Activated T-helper 1 cell treated with anti-CD3 and anti-CD28 coated beads, Interleukin-12 subunit alpha, Interleukin-12 subunit beta, Interleukin-2, Interleukin-4 antibody, amounts not matched to agents 30 ng/mL and 10 ng/mL and 1 ng/mL, durations not matched to agents 14 hours and 24 hours and 36 hours (primary cell): Measurements from ENCODE around the gene ROR1. TPM values are rescaled to one million over a fixed set of nuclear protein-coding genes. Genes with fewer than 3 reads are reported as not detected.

Experiments used
- DNase-seq: peaks from one replicate; pipeline ENCODE4 v3.0.0; 2021; ENCODE audit warnings: low spot score
- H3K27ac Mint-ChIP-seq: one replicate; pipeline ENCODE4 v1.8.0; 2021; ENCODE audit warnings: mild to moderate bottlenecking, mixed read lengths
- H3K27me3 Mint-ChIP-seq: one replicate; pipeline ENCODE4 v1.8.0; 2022; ENCODE audit warnings: mild to moderate bottlenecking, moderate library complexity, mixed read lengths; ENCODE audit not compliant: insufficient read depth
- H3K36me3 Mint-ChIP-seq: one replicate; pipeline ENCODE4 v1.8.0; 2021; ENCODE audit warnings: low read depth, mixed read lengths
- H3K4me1 Mint-ChIP-seq: one replicate; pipeline ENCODE4 v1.8.0; 2021; ENCODE audit warnings: low read depth, mixed read lengths
- H3K4me3 Mint-ChIP-seq: one replicate; pipeline ENCODE4 v1.8.0; 2021; ENCODE audit warnings: mild to moderate bottlenecking, moderate library complexity, mixed read lengths
- H3K9me3 Mint-ChIP-seq: one replicate; pipeline ENCODE4 v1.8.0; 2021; ENCODE audit warnings: mixed read lengths
- intact Hi-C: fragments of 100-400 bp; cut with micrococcal nuclease; formaldehyde crosslinking; loops from one replicate; pipeline ENCODE4 v1.15.1; 2024
- total RNA-seq: library from RNA; stranded (reverse); gene quantifications from 2 replicates; pipeline ENCODE4 v1.2.3, GENCODE V29; 2022

ROR1 gene
- total RNA-seq, 1 donor from 2014 or later = not detected

- peak; percentile 40 for DNase-seq
- intact Hi-C loops = loop anchor here (1.0 kb wide), 3 partner anchors 109 to 521 kb away; no protein-coding TSS in a partner anchor
- Mint-ChIP-seq H3K27me3 (peaks cover 2% of the 10 kb centered on the region), H3K9me3 (no peaks in the 10 kb centered on the region), H3K27ac (no peak overlapping the region), H3K4me1 (no peaks in the 10 kb centered on the region), H3K4me3 (no peak overlapping the region), H3K36me3 (no peaks in the 10 kb centered on the region)
Measured at GRCh38 chr1:64136752-64137411, 363.1 kb downstream of the ROR1 start.

- Mint-ChIP-seq H3K27ac (no peak overlapping the region), H3K9me3 (no peaks in the 10 kb centered on the region), H3K4me3 (no peak overlapping the region), H3K27me3 (peaks cover 2% of the 10 kb centered on the region), H3K4me1 (no peaks in the 10 kb centered on the region), H3K36me3 (no peaks in the 10 kb centered on the region)
- DNase-seq = no peak
- intact Hi-C loops = loop anchor here (1.0 kb wide), 3 partner anchors 109 to 521 kb away; no protein-coding TSS in a partner anchor
Measured at GRCh38 chr1:64137412-64137803, 363.6 kb downstream of the ROR1 start.

GRCh38 chr1:64139877-64140276 is 366.1 kb downstream of the ROR1 start:
- Mint-ChIP-seq H3K9me3 (no peaks in the 10 kb centered on the region), H3K27me3 (peaks cover 7% of the 10 kb centered on the region), H3K36me3 (no peaks in the 10 kb centered on the region), H3K27ac (no peak overlapping the region), H3K4me3 (no peak overlapping the region), H3K4me1 (no peaks in the 10 kb centered on the region)
- intact Hi-C loops = no loop called here
- DNase-seq = no peak

- intact Hi-C loops = no loop called here
- Mint-ChIP-seq H3K9me3 (no peaks in the 10 kb centered on the region), H3K27me3 (peaks cover 7% of the 10 kb centered on the region), H3K4me3 (no peak overlapping the region), H3K27ac (no peak overlapping the region), H3K4me1 (no peaks in the 10 kb centered on the region), H3K36me3 (no peaks in the 10 kb centered on the region)
- no peak for DNase-seq
Measured at GRCh38 chr1:64140596-64140995, 366.8 kb downstream of the ROR1 start.

- Mint-ChIP-seq H3K4me3 (no peak overlapping the region), H3K27ac (no peak overlapping the region), H3K4me1 (no peaks in the 10 kb centered on the region), H3K36me3 (no peaks in the 10 kb centered on the region), H3K27me3 (peaks cover 12% of the 10 kb centered on the region), H3K9me3 (no peaks in the 10 kb centered on the region)
- intact Hi-C loops = no loop called here
- no peak for DNase-seq
Measured at GRCh38 chr1:64147045-64147724, 373.4 kb downstream of the ROR1 start.

- H3K4me1 Mint-ChIP-seq = no peaks in the 10 kb centered on the region
- no peak for DNase-seq
- intact Hi-C loops = no loop called here
- no peak overlapping the region for H3K4me3 Mint-ChIP-seq
- H3K27ac Mint-ChIP-seq = no peak overlapping the region
- no peaks in the 10 kb centered on the region for H3K9me3 Mint-ChIP-seq
- H3K27me3 Mint-ChIP-seq = peaks cover 12% of the 10 kb centered on the region
- H3K36me3 Mint-ChIP-seq = no peaks in the 10 kb centered on the region
Measured at GRCh38 chr1:64147759-64148158, 373.9 kb downstream of the ROR1 start.

GRCh38 chr1:64150266-64150665 is 376.4 kb downstream of the ROR1 start:
- Mint-ChIP-seq H3K9me3 (no peaks in the 10 kb centered on the region), H3K27ac (no peak overlapping the region), H3K36me3 (no peaks in the 10 kb centered on the region), H3K4me1 (no peaks in the 10 kb centered on the region), H3K27me3 (peaks cover 7% of the 10 kb centered on the region), H3K4me3 (no peak overlapping the region)
- intact Hi-C loops = no loop called here
- DNase-seq = no peak

GRCh38 chr1:64150729-64151230 is 377.0 kb downstream of the ROR1 start:
- no peak for DNase-seq
- no peak overlapping the region for H3K27ac Mint-ChIP-seq

GRCh38 chr1:64155278-64155677 is 381.5 kb downstream of the ROR1 start:
- Mint-ChIP-seq H3K36me3 (no peaks in the 10 kb centered on the region), H3K27me3 (peaks cover 4% of the 10 kb centered on the region), H3K4me1 (no peaks in the 10 kb centered on the region), H3K4me3 (no peak overlapping the region), H3K9me3 (no peaks in the 10 kb centered on the region), H3K27ac (no peak overlapping the region)
- intact Hi-C loops = no loop called here
- no peak for DNase-seq

More at GRCh38 chr1:64150729-64151230, 377.0 kb downstream of the ROR1 start:
- no peaks in the 10 kb centered on the region for H3K4me1 Mint-ChIP-seq
- intact Hi-C loops = no loop called here
- no peak overlapping the region for H3K4me3 Mint-ChIP-seq
- peaks cover 7% of the 10 kb centered on the region for H3K27me3 Mint-ChIP-seq
- H3K36me3 Mint-ChIP-seq = no peaks in the 10 kb centered on the region
- H3K9me3 Mint-ChIP-seq = no peaks in the 10 kb centered on the region

- intact Hi-C loops = no loop called here
- H3K27ac Mint-ChIP-seq = no peak overlapping the region
- H3K4me3 Mint-ChIP-seq = no peak overlapping the region
- peaks cover 6% of the 10 kb centered on the region for H3K27me3 Mint-ChIP-seq
- H3K4me1 Mint-ChIP-seq = no peaks in the 10 kb centered on the region
- no peaks in the 10 kb centered on the region for H3K36me3 Mint-ChIP-seq
- no peak for DNase-seq
- no peaks in the 10 kb centered on the region for H3K9me3 Mint-ChIP-seq
Measured at GRCh38 chr1:64161357-64161941, 387.6 kb downstream of the ROR1 start.

- no peak overlapping the region for H3K4me3 Mint-ChIP-seq
- no peaks in the 10 kb centered on the region for H3K36me3 Mint-ChIP-seq
- no peak overlapping the region for H3K27ac Mint-ChIP-seq
- no peak for DNase-seq
- no peaks in the 10 kb centered on the region for H3K9me3 Mint-ChIP-seq
- H3K4me1 Mint-ChIP-seq = no peaks in the 10 kb centered on the region
- H3K27me3 Mint-ChIP-seq = peaks cover 6% of the 10 kb centered on the region
- intact Hi-C loops = no loop called here
Measured at GRCh38 chr1:64162151-64162550, 388.3 kb downstream of the ROR1 start.

GRCh38 chr1:64162804-64163203 is 389.0 kb downstream of the ROR1 start:
- Mint-ChIP-seq H3K27ac (no peak overlapping the region), H3K9me3 (no peaks in the 10 kb centered on the region), H3K4me3 (no peak overlapping the region), H3K27me3 (peaks cover 6% of the 10 kb centered on the region), H3K4me1 (no peaks in the 10 kb centered on the region), H3K36me3 (no peaks in the 10 kb centered on the region)
- no peak for DNase-seq
- intact Hi-C loops = no loop called here

GRCh38 chr1:64163431-64163830 is 389.6 kb downstream of the ROR1 start:
- Mint-ChIP-seq H3K27me3 (peaks cover 6% of the 10 kb centered on the region), H3K9me3 (no peaks in the 10 kb centered on the region), H3K36me3 (no peaks in the 10 kb centered on the region), H3K4me1 (no peaks in the 10 kb centered on the region), H3K4me3 (no peak overlapping the region), H3K27ac (no peak overlapping the region)
- DNase-seq = no peak
- intact Hi-C loops = no loop called here
